Chondrocyte (in vitro differentiated cells): Measurements from ENCODE around the gene TNPO1. TPM values are rescaled to one million over a fixed set of nuclear protein-coding genes. Genes with fewer than 3 reads are reported as not detected.
A peak's percentile ranks its signal among the peaks of the same experiment; 100 is the strongest.

ENCODE experiments used
- DNase-seq: peaks from one replicate; pipeline ENCODE4 v3.0.0; 2021; ENCODE audit warnings: mixed read lengths, low spot score
- H3K27ac Mint-ChIP-seq: one replicate; pipeline ENCODE4 v1.8.0; 2021; ENCODE audit warnings: mild to moderate bottlenecking, moderate library complexity, mixed read lengths; ENCODE audit not compliant: unreplicated experiment
- H3K27me3 Mint-ChIP-seq: 2 replicates; pipeline ENCODE4 v1.8.0; 2021; ENCODE audit warnings: low read depth, mixed read lengths
- H3K36me3 Mint-ChIP-seq: 2 replicates; pipeline ENCODE4 v1.8.0; 2021; ENCODE audit warnings: low read depth, mixed read lengths
- H3K4me1 Mint-ChIP-seq: 2 replicates; pipeline ENCODE4 v1.8.0; 2021; ENCODE audit warnings: low read depth, mild to moderate bottlenecking, mixed read lengths
- H3K4me3 Mint-ChIP-seq: one replicate; pipeline ENCODE4 v1.8.0; 2021; ENCODE audit warnings: mild to moderate bottlenecking, moderate library complexity, mixed read lengths; ENCODE audit not compliant: unreplicated experiment
- H3K9me3 Mint-ChIP-seq: 2 replicates; pipeline ENCODE4 v1.8.0; 2021; ENCODE audit warnings: low read depth, mixed read lengths
- CTCF ChIP-seq: fragments of 200-600 bp; sonication (generic); IDR thresholded peaks from 2 replicates; pipeline ENCODE4 v1.5.0; 2021; ENCODE audit warnings: antibody characterized with exemption, mild to moderate bottlenecking, moderate library complexity
- microRNA-seq: library from miRNA; unstranded; fragments of <30 nt; microRNA quantifications from one replicate; pipeline ENCODE4 v1.2.0, GENCODE V29; 2020; ENCODE audit warnings: borderline number of aligned reads
- total RNA-seq: library from RNA; stranded (reverse); gene quantifications from 3 replicates; pipeline ENCODE4 v1.2.1, GENCODE V29; 2021

Gene TNPO1
- total RNA-seq, 1 donor from 2014 or later, result 132 TPM

- Mint-ChIP-seq H3K27ac (peak within 1 kb of the TSS; percentile 99), H3K36me3 (no peaks in the 10 kb centered on the region), H3K27me3 (no peaks in the 10 kb centered on the region), H3K4me3 (peak within 1 kb of the TSS; percentile 86), H3K9me3 (no peaks in the 10 kb centered on the region), H3K4me1 (peaks cover 55% of the 10 kb centered on the region)
- TF ChIP-seq CTCF, result peak; percentile 89
- peak; percentile 99 for DNase-seq
These were observed 139.4 kb downstream of the TNPO1 start, which contains the start of gene FCHO2 for GRCh38 chr5:72955768-72956323. Gene FCHO2 (plus strand): TSS chr5:72956041. CDS start chr5:72956097, 56 bp downstream.

- no peaks in the 10 kb centered on the region for H3K36me3 Mint-ChIP-seq
- peaks cover 52% of the 10 kb centered on the region for H3K4me1 Mint-ChIP-seq
- peak overlapping the region; percentile 92 for H3K27ac Mint-ChIP-seq
- H3K9me3 Mint-ChIP-seq, result no peaks in the 10 kb centered on the region
- no peaks in the 10 kb centered on the region for H3K27me3 Mint-ChIP-seq
- DNase-seq, result no peak
- H3K4me3 Mint-ChIP-seq, result peak overlapping the region; percentile 86
- no peak for TF ChIP-seq CTCF
These were observed 140.1 kb downstream of the TNPO1 start for GRCh38 chr5:72956324-72957140.

- H3K36me3 Mint-ChIP-seq, result no peaks in the 10 kb centered on the region
- H3K27me3 Mint-ChIP-seq, result no peaks in the 10 kb centered on the region
- no peak for DNase-seq
- TF ChIP-seq CTCF, result no peak
- H3K4me1 Mint-ChIP-seq, result peaks cover 44% of the 10 kb centered on the region
- peak overlapping the region; percentile 92 for H3K27ac Mint-ChIP-seq
- H3K4me3 Mint-ChIP-seq, result peak overlapping the region; percentile 86
- H3K9me3 Mint-ChIP-seq, result no peaks in the 10 kb centered on the region
These were observed 140.9 kb downstream of the TNPO1 start for GRCh38 chr5:72957337-72957736.

GRCh38 chr5:72959257-72959656, 142.8 kb downstream of the TNPO1 start:
- Mint-ChIP-seq H3K4me1 (peaks cover 37% of the 10 kb centered on the region), H3K9me3 (peaks cover 2% of the 10 kb centered on the region), H3K4me3 (no peak overlapping the region), H3K27me3 (no peaks in the 10 kb centered on the region), H3K36me3 (no peaks in the 10 kb centered on the region), H3K27ac (no peak overlapping the region)
- DNase-seq, result no peak
- TF ChIP-seq CTCF, result no peak

Small RNAs within 50 kb of the gene (microRNA-seq; reads per million reads assigned to microRNA genes)
- not detected for gene MIR4804

Other genes starting within 250 kb of the TNPO1 start
- gene FCHO2, start 139.4 kb downstream of the TNPO1 start, total RNA-seq, result 22.4 to 24.8 TPM (median 22.5 TPM) in 3 replicates